ENCODE measurements around the gene HDAC5.

The HDAC5 gene

GRCh38 chr17:44086364-44087311, 36.8 kb downstream of the HDAC5 start:
- no peak for DNase-seq

GRCh38 chr17:44085908-44086307, 37.5 kb downstream of the HDAC5 start:
- no peak for DNase-seq

GRCh38 chr17:44084921-44085320, 38.5 kb downstream of the HDAC5 start:
- DNase-seq, result no peak

GRCh38 chr17:44084131-44084538, 39.3 kb downstream of the HDAC5 start:
- DNase-seq, result peak; percentile 22

- no peak for DNase-seq
Measured at GRCh38 chr17:44083250-44083849, 40.1 kb downstream of the HDAC5 start.

- no peak for DNase-seq
Measured at GRCh38 chr17:44082256-44082927, 41.0 kb downstream of the HDAC5 start.

GRCh38 chr17:44081681-44082080, 41.8 kb downstream of the HDAC5 start:
- no peak for DNase-seq

GRCh38 chr17:44079877-44080821, 43.3 kb downstream of the HDAC5 start:
- DNase-seq, result no peak

- no peak for DNase-seq
Measured at GRCh38 chr17:44078412-44078811, 45.0 kb downstream of the HDAC5 start.

GRCh38 chr17:44077595-44077909, 45.9 kb downstream of the HDAC5 start:
- DNase-seq, result no peak

- DNase-seq, result no peak
Measured at GRCh38 chr17:44076716-44077594, 46.5 kb downstream of the HDAC5 start.

GRCh38 chr17:44075598-44076293, 47.7 kb downstream of the HDAC5 start:
- DNase-seq, result no peak

- no peak for DNase-seq
Measured at GRCh38 chr17:44074911-44075285, 48.5 kb downstream of the HDAC5 start.

GRCh38 chr17:44074231-44074910, 49.1 kb downstream of the HDAC5 start:
- DNase-seq, result no peak

- no peak for DNase-seq
Measured at GRCh38 chr17:44071772-44072171, 51.7 kb downstream of the HDAC5 start.

- no peak for DNase-seq
Measured at GRCh38 chr17:44071198-44071520, 52.3 kb downstream of the HDAC5 start.

GRCh38 chr17:44070455-44071197, 52.8 kb downstream of the HDAC5 start, which contains the start of gene G6PC3:
Gene G6PC3 (plus strand): TSS chr17:44070735. CDS start chr17:44070966, 231 bp downstream.
- DNase-seq, result peak; percentile 87

GRCh38 chr17:44069974-44070454, 53.4 kb downstream of the HDAC5 start:
- no peak for DNase-seq

- no peak for DNase-seq
Measured at GRCh38 chr17:44067545-44067940, 55.9 kb downstream of the HDAC5 start.
